GM12874 (cell line): ENCODE measurements around the gene C3orf20.

Experiments used
- CTCF ChIP-seq: IDR thresholded peaks from 2 replicates; pipeline ENCODE4 v1.5.1; 2011; ENCODE audit warnings: low read depth, mild to moderate bottlenecking, control low read depth, low read length, moderate library complexity; ENCODE audit not compliant: insufficient read depth

Gene C3orf20

DNA sequence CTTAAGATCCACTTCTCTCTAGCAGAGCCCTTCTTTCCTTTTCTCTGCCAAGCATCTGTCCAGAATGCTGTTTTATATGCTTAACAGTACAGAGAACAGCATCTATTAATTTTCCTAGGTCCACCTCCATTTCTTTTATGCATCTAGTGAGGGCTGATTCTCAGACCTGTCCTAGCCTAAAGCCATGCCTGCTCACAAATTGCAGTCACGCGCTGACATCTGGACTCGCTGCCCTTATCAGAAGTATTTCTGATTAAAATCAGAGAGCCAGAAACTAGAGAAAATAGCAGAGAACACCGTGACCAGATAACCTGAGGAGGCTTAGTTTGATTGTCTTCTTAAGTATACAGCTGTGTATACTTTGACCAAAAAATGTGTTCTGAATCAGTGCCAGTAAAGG is 1.9 kb downstream of the C3orf20 start:
- TF ChIP-seq CTCF = no peak

DNA sequence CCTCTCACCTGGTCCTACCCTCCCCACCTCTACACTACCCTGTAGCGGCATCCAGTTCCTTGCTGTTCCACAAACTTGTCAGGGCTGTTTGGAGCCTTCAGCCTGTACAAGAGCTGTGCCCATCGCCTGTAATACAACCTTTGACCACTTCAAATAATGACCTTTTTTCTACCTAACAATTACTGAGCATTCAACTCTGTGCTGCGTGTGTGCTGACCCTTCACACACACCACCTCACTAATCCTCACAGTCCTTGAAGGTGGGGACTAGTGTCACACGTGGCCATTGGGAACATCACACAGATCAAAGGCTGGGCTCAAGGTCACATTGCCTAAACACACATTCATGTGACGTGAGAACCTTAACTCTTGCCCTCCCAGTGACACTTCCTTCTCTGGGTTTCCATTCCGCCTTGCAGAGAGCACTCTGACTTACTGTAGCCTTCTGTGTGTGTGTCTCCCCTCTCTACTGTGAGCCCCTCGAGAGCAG is 3.1 kb downstream of the C3orf20 start:
- no peak for TF ChIP-seq CTCF

DNA sequence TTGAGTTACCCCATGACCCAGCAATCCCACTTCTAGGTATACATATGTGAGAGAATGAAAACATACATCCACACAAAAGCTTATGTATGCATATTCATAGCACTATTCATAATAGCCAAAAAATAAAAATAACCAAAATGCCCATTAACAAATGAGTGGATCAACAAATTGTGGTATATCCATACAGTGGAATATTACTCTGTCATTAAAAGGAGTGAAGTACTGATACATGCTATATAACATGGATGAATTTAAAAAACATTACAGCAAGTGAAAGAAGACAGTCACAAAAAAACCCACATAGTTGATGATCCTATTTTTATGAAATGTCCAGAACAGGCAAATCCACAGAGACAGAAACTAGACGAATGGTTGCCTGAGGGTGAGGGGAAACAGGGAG is 5.2 kb downstream of the C3orf20 start:
- no peak for TF ChIP-seq CTCF

- TF ChIP-seq CTCF = no peak
Observed at GRCh38 chr3:14680716-14681115, 5.8 kb downstream of the C3orf20 start.

GRCh38 chr3:14684447-14684846 is 9.5 kb downstream of the C3orf20 start:
- TF ChIP-seq CTCF = no peak

GRCh38 chr3:14685179-14685578 is 10.2 kb downstream of the C3orf20 start:
- no peak for TF ChIP-seq CTCF

DNA sequence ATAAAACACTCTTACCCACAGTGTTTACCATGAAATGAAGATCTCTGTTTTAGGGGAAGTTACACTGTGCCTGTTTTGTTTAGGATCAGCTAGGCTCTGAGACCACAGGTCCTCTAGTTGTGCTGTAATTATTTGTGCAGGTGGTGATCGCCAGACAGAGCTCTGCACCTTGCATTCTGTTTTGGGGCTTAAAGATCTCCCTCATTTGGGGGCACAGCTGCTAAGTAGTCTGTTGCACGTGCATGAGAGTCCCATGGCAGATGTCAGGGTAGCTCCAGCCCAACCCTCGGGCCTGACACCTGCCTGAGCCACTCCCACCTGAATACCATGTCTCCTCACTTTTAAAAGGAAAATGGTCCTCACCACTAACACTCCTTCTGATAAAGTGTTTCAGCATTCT is 12.4 kb downstream of the C3orf20 start:
- TF ChIP-seq CTCF = no peak

- no peak for TF ChIP-seq CTCF
Observed at GRCh38 chr3:14688525-14688924, 13.6 kb downstream of the C3orf20 start.
